SK-N-SH (cell line): Measurements from ENCODE around the gene PRR20G. TPM values are rescaled to one million over a fixed set of nuclear protein-coding genes. Genes with fewer than 3 reads are reported as not detected.

Experiments used
- CTCF ChIA-PET: fragments of 300-600, 350-600 bp; formaldehyde crosslinking; extraction: SDS; loops from one replicate; lab custom pipeline; 2021; lab: Yijun Ruan, JAX
- POLR2A ChIA-PET: fragments of 350-600 bp; sonication (Branson Sonifier 250); formaldehyde crosslinking; extraction: SDS; loops from one replicate; lab custom pipeline; 2020; ENCODE audit warnings: antibody characterized with exemption, inconsistent platforms; lab: Yijun Ruan, JAX
- DNase-seq: peaks from one replicate; pipeline ENCODE4 v3.0.0; 2012
- H2AFZ ChIP-seq: fragments of 200-600 bp; sonication (generic); 2 replicates; pipeline ENCODE4 v1.8.1; 2016; ENCODE audit warnings: antibody characterized with exemption, mild to moderate bottlenecking, low read depth
- H3F3A ChIP-seq: fragments of 200-600 bp; sonication (generic); replicated peaks from 2 replicates; pipeline ENCODE3; 2016; ENCODE audit warnings: antibody characterized with exemption, mild to moderate bottlenecking; ENCODE audit not compliant: insufficient read depth
- H3K27ac ChIP-seq, 2 experiments: fragments of 200-500 bp in 1 of 2; fragments of 200-600 bp in 1 of 2; sonication (Bioruptor generic) in 1 of 2; sonication (generic), shearing (Covaris generic) in 1 of 2; 2 replicates each; pipeline versions ENCODE4 v1.5.1 to v1.6.1; 2014 to 2016; ENCODE audit warnings: low read depth in 2 of 2, inconsistent platforms in 1 of 2, low read length in 1 of 2, mild to moderate bottlenecking in 1 of 2, mixed read lengths in 1 of 2
- H3K27me3 ChIP-seq: fragments of 200-600 bp; sonication (generic), shearing (Covaris generic); 2 replicates; pipeline ENCODE4 v1.6.1; 2016; ENCODE audit warnings: mixed run types; ENCODE audit not compliant: insufficient read depth
- H3K36me3 ChIP-seq, 2 experiments: fragments of 200-500 bp in 1 of 2; fragments of 200-600 bp in 1 of 2; sonication (Bioruptor generic) in 1 of 2; sonication (generic) in 1 of 2; replicated peaks in 1 of 2; 2 replicates each; pipeline versions ENCODE3 to v1.5.1; 2014 to 2016; ENCODE audit warnings: low read length in 1 of 2, mild to moderate bottlenecking in 1 of 2; ENCODE audit not compliant: insufficient read depth in 2 of 2, control insufficient read depth in 1 of 2
- H3K4me1 ChIP-seq, 2 experiments: fragments of 200-500 bp in 1 of 2; fragments of 200-600 bp in 1 of 2; sonication (Bioruptor generic) in 1 of 2; sonication (generic), shearing (Covaris generic) in 1 of 2; 2 replicates each; pipeline versions ENCODE4 v1.5.1 to v1.6.1; 2014 to 2016; ENCODE audit warnings: low read depth in 1 of 2, low read length in 1 of 2, mixed run types in 1 of 2; ENCODE audit not compliant: insufficient read depth in 2 of 2, control insufficient read depth in 1 of 2
- H3K4me2 ChIP-seq: fragments of 200-600 bp; sonication (generic), shearing (Covaris generic); 2 replicates; pipeline ENCODE4 v1.6.1; 2017; ENCODE audit warnings: mixed run types
- H3K4me3 ChIP-seq, 2 experiments: fragments of 200-500 bp in 1 of 2; fragments of 200-600 bp in 1 of 2; sonication (Bioruptor generic) in 1 of 2; sonication (generic), shearing (Covaris generic) in 1 of 2; 2 replicates each; pipeline versions ENCODE4 v1.5.1 to v1.8.1; 2014 to 2016; ENCODE audit warnings: low read depth in 2 of 2, inconsistent platforms in 1 of 2, low read length in 1 of 2, mild to moderate bottlenecking in 1 of 2, mixed read lengths in 1 of 2, moderate library complexity in 1 of 2
- H3K79me2 ChIP-seq: fragments of 200-600 bp; sonication (generic); 2 replicates; pipeline ENCODE4 v1.8.1; 2017; ENCODE audit warnings: mild to moderate bottlenecking; ENCODE audit not compliant: insufficient read depth
- H3K9ac ChIP-seq: fragments of 200-600 bp; sonication (generic); 2 replicates; pipeline ENCODE4 v1.6.1; 2017; ENCODE audit warnings: mixed run types
- H3K9me2 ChIP-seq: fragments of 200-600 bp; sonication (generic); 2 replicates; pipeline ENCODE4 v1.6.1; 2017; ENCODE audit warnings: mixed run types
- H3K9me3 ChIP-seq: fragments of 200-600 bp; sonication (generic); 2 replicates; pipeline ENCODE4 v1.6.1; 2017; ENCODE audit warnings: mixed run types, mild to moderate bottlenecking, moderate library complexity
- H4K20me1 ChIP-seq: fragments of 200-600 bp; sonication (generic); 2 replicates; pipeline ENCODE4 v1.6.1; 2017; ENCODE audit warnings: mild to moderate bottlenecking, mixed run types; ENCODE audit not compliant: insufficient read depth
- CHD2 ChIP-seq: fragments of 150-350 bp; IDR thresholded peaks from 2 replicates; pipeline ENCODE4 v1.6.1; 2018; ENCODE audit warnings: low read length; ENCODE audit not compliant: partially characterized antibody
- ELF1 ChIP-seq: IDR thresholded peaks from 2 replicates; pipeline ENCODE4 v1.4.0; 2012
- EP300 ChIP-seq, 2 experiments: IDR thresholded peaks; 2 replicates each; pipeline versions ENCODE4 v1.4.0 to v1.6.1; 2012; ENCODE audit warnings: borderline replicate concordance in 1 of 2, low read depth in 1 of 2, low read length in 1 of 2
- GABPA ChIP-seq: IDR thresholded peaks from 2 replicates; pipeline ENCODE4 v1.4.0; 2012; ENCODE audit warnings: low read depth, mild to moderate bottlenecking
- MEF2A ChIP-seq: IDR thresholded peaks from 2 replicates; pipeline ENCODE4 v1.4.0; 2012; ENCODE audit warnings: low read depth, borderline replicate concordance
- RAD21 ChIP-seq: IDR thresholded peaks from 2 replicates; pipeline ENCODE4 v1.6.1; 2012; ENCODE audit warnings: mild to moderate bottlenecking, low read length
- RCOR1 ChIP-seq: fragments of 150-350 bp; IDR thresholded peaks from 2 replicates; pipeline ENCODE4 v1.6.1; 2017; ENCODE audit warnings: antibody characterized with exemption, low read length
- SIN3A ChIP-seq: IDR thresholded peaks from 2 replicates; pipeline ENCODE4 v1.6.1; 2012; ENCODE audit warnings: low read depth, mild to moderate bottlenecking, low read length, moderate library complexity, borderline replicate concordance
- SMC3 ChIP-seq: IDR thresholded peaks from 2 replicates; pipeline ENCODE4 v1.6.1; 2012; ENCODE audit warnings: low read depth, low read length, improper control_type of control experiment
- TCF12 ChIP-seq: IDR thresholded peaks from 2 replicates; pipeline ENCODE4 v1.4.0; 2012
- TEAD4 ChIP-seq: IDR thresholded peaks from 2 replicates; pipeline ENCODE4 v1.4.0; 2012; ENCODE audit warnings: mild to moderate bottlenecking, borderline replicate concordance; ENCODE audit not compliant: insufficient read depth
- WGBS: methylation state at CpG from one replicate; pipeline ENCODE4 v1.1.6; 2017; ENCODE audit warnings: low lambda C conversion rate; 5-methylcytosine and 5-hydroxymethylcytosine counted together
- polyA plus RNA-seq, 3 experiments: library from polyadenylated mRNA; depleted of rRNA; stranded (reverse); fragments of >200 nt; gene quantifications; 2 replicates each; pipeline ENCODE4 v1.2.3, GENCODE V29; 2012
- TF ChIP-seq, protein P1 (sequence below): IDR thresholded peaks from 2 replicates; pipeline ENCODE4; 2012
- TF ChIP-seq, protein P2 (sequence below): fragments of 150-350 bp; IDR thresholded peaks from 2 replicates; pipeline ENCODE4 v1.6.1; 2017; ENCODE audit warnings: antibody characterized with exemption, low read length, low read depth, borderline replicate concordance
- TF ChIP-seq, protein P3 (sequence below): fragments of 150-350 bp; IDR thresholded peaks from 2 replicates; pipeline ENCODE4 v1.6.1; 2016; ENCODE audit warnings: mild to moderate bottlenecking, low read depth, low read length
- TF ChIP-seq, protein P4 (sequence below): fragments of 200-600 bp; sonication (generic); IDR thresholded peaks from 2 replicates; pipeline ENCODE4 v1.6.1; 2017; ENCODE audit warnings: antibody characterized with exemption, mild to moderate bottlenecking, moderate library complexity

Gene PRR20G
- polyA plus RNA-seq, 1 of the 3 experiments (the other 2 are of a cell fraction): not detected

DNA sequence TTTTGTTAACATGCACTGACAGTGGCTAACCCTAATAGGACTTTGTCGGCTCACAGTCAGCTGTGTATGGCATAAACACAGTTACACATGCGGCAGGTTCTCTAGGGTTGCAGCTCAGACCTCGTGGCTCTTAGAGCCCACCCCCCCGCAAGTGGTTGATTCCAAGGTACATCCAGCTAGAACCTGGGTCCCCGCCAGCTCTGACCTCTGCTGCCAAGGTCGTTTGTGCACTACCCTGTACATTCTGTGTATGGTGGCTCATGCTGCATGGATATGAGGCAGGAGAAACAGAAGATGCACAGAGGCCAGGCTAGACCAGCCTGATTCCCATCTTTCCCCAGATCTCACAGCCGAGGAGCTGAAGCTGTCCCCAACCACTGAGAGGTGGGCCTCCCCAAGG lies 25.9 kb downstream of the PRR20G start:
- DNase-seq: no peak
- ChIA-PET POLR2A (no interaction called here), CTCF (interaction anchor here (0.9 kb wide), 1 partner anchor 194 kb away, joined by 3 read pairs; no protein-coding TSS in a partner anchor)
- H2AFZ ChIP-seq: no peak overlapping the region
- H4K20me1 ChIP-seq: no peaks in the 10 kb centered on the region
- H3K9ac ChIP-seq: no peak overlapping the region
- H3K9me3 ChIP-seq: no peaks in the 10 kb centered on the region
- no peak overlapping the region for H3K4me2 ChIP-seq
- TF ChIP-seq, protein P1, sequence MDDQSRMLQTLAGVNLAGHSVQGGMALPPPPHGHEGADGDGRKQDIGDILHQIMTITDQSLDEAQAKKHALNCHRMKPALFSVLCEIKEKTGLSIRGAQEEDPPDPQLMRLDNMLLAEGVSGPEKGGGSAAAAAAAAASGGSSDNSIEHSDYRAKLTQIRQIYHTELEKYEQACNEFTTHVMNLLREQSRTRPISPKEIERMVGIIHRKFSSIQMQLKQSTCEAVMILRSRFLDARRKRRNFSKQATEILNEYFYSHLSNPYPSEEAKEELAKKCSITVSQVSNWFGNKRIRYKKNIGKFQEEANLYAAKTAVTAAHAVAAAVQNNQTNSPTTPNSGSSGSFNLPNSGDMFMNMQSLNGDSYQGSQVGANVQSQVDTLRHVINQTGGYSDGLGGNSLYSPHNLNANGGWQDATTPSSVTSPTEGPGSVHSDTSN: no peak
- TF ChIP-seq, protein P2, sequence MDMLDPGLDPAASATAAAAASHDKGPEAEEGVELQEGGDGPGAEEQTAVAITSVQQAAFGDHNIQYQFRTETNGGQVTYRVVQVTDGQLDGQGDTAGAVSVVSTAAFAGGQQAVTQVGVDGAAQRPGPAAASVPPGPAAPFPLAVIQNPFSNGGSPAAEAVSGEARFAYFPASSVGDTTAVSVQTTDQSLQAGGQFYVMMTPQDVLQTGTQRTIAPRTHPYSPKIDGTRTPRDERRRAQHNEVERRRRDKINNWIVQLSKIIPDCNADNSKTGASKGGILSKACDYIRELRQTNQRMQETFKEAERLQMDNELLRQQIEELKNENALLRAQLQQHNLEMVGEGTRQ: no peak
- TF ChIP-seq ELF1: no peak
- no peak for TF ChIP-seq TCF12
- no peak for TF ChIP-seq MEF2A
- no peak for TF ChIP-seq SIN3A
- no peak for TF ChIP-seq TEAD4
- TF ChIP-seq, protein P3, sequence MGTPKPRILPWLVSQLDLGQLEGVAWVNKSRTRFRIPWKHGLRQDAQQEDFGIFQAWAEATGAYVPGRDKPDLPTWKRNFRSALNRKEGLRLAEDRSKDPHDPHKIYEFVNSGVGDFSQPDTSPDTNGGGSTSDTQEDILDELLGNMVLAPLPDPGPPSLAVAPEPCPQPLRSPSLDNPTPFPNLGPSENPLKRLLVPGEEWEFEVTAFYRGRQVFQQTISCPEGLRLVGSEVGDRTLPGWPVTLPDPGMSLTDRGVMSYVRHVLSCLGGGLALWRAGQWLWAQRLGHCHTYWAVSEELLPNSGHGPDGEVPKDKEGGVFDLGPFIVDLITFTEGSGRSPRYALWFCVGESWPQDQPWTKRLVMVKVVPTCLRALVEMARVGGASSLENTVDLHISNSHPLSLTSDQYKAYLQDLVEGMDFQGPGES: no peak
- no peak for TF ChIP-seq GABPA
- TF ChIP-seq, protein P4, sequence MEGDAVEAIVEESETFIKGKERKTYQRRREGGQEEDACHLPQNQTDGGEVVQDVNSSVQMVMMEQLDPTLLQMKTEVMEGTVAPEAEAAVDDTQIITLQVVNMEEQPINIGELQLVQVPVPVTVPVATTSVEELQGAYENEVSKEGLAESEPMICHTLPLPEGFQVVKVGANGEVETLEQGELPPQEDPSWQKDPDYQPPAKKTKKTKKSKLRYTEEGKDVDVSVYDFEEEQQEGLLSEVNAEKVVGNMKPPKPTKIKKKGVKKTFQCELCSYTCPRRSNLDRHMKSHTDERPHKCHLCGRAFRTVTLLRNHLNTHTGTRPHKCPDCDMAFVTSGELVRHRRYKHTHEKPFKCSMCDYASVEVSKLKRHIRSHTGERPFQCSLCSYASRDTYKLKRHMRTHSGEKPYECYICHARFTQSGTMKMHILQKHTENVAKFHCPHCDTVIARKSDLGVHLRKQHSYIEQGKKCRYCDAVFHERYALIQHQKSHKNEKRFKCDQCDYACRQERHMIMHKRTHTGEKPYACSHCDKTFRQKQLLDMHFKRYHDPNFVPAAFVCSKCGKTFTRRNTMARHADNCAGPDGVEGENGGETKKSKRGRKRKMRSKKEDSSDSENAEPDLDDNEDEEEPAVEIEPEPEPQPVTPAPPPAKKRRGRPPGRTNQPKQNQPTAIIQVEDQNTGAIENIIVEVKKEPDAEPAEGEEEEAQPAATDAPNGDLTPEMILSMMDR: no peak
- TF ChIP-seq RAD21: no peak
- no peak for TF ChIP-seq SMC3
- TF ChIP-seq RCOR1: no peak
- TF ChIP-seq EP300 (IDR thresholded peaks at IDR 0.05; ENCODE audit: borderline replicate concordance in 1 of 2, low read depth in 1 of 2, low read length in 1 of 2): no peak
- no peak for TF ChIP-seq CHD2
- H3K27me3 ChIP-seq: no peaks in the 10 kb centered on the region
- H3K4me3 ChIP-seq: no peak overlapping the region
- no peaks in the 10 kb centered on the region for H3K36me3 ChIP-seq
- no peaks in the 10 kb centered on the region for H3K9me2 ChIP-seq
- H3K4me1 ChIP-seq: peaks cover 4 to 14% of the 10 kb centered on the region in 2 experiments; a peak in 1 of 4 replicates
- WGBS: 63% methylated on average over 7 of the region's 7 CpGs
- H3F3A ChIP-seq: no peaks in the 10 kb centered on the region
- no peak overlapping the region for H3K27ac ChIP-seq
- H3K79me2 ChIP-seq: no peaks in the 10 kb centered on the region
